SIG-M5 treated with dmso at 0.1 percent for 504 hours (cell line): ENCODE data around the gene SLC10A3.
A peak's percentile ranks its signal among the peaks of the same experiment; 100 is the strongest.

Experiments
- DNase-seq: peaks from one replicate; lab custom pipeline; 2025; ENCODE audit not compliant: unreplicated experiment; lab: John Stamatoyannopoulos, UW

Gene SLC10A3

GRCh38 chrX:154484255-154485149 lies 5.9 kb downstream of the SLC10A3 start:
- peak; percentile 28 for DNase-seq

- DNase-seq = no peak
Measured at GRCh38 chrX:154483325-154483724, 7.1 kb downstream of the SLC10A3 start.

- no peak for DNase-seq
Measured at GRCh38 chrX:154482786-154483185, 7.6 kb downstream of the SLC10A3 start.

- DNase-seq = no peak
Measured at GRCh38 chrX:154481911-154482601, 8.4 kb downstream of the SLC10A3 start.

GRCh38 chrX:154481195-154481594 lies 9.2 kb downstream of the SLC10A3 start:
- no peak for DNase-seq

GRCh38 chrX:154478728-154479622 lies 11.5 kb downstream of the SLC10A3 start, which contains the start of gene LAGE3:
Gene LAGE3, minus strand, starts transcription at chrX:154479281. Its CDS starts 366 bp downstream, at chrX:154478915.
- peak; percentile 81 for DNase-seq

- no peak for DNase-seq
Measured at GRCh38 chrX:154477891-154478477, 12.4 kb downstream of the SLC10A3 start.

- no peak for DNase-seq
Measured at GRCh38 chrX:154476821-154477220, 13.6 kb downstream of the SLC10A3 start.

- DNase-seq = no peak
Measured at GRCh38 chrX:154473683-154474082, 16.7 kb downstream of the SLC10A3 start.

GRCh38 chrX:154472685-154473632 lies 17.5 kb downstream of the SLC10A3 start:
- no peak for DNase-seq

- no peak for DNase-seq
Measured at GRCh38 chrX:154471839-154472684, 18.4 kb downstream of the SLC10A3 start.

GRCh38 chrX:154470914-154471568 lies 19.4 kb downstream of the SLC10A3 start:
- DNase-seq = no peak

- no peak for DNase-seq
Measured at GRCh38 chrX:154470434-154470833, 20.0 kb downstream of the SLC10A3 start.

GRCh38 chrX:154469880-154470279 lies 20.5 kb downstream of the SLC10A3 start:
- DNase-seq = no peak

- no peak for DNase-seq
Measured at GRCh38 chrX:154469114-154469513, 21.3 kb downstream of the SLC10A3 start.

- DNase-seq = no peak
Measured at GRCh38 chrX:154468217-154468616, 22.2 kb downstream of the SLC10A3 start.

GRCh38 chrX:154467556-154467955 lies 22.9 kb downstream of the SLC10A3 start:
- DNase-seq = no peak

GRCh38 chrX:154466907-154467306 lies 23.5 kb downstream of the SLC10A3 start:
- no peak for DNase-seq
